ENCODE data around the gene BTBD19. TPM values are rescaled to one million over a fixed set of nuclear protein-coding genes. Genes with fewer than 3 reads are reported as not detected.

The BTBD19 gene
- total and polyA plus RNA-seq, 9 of the 15 experiments (the other 6 are each of a cell fraction or from before 2014, with no cell fraction given): 0.22 to 2.0 (median 0.95) TPM

DNA sequence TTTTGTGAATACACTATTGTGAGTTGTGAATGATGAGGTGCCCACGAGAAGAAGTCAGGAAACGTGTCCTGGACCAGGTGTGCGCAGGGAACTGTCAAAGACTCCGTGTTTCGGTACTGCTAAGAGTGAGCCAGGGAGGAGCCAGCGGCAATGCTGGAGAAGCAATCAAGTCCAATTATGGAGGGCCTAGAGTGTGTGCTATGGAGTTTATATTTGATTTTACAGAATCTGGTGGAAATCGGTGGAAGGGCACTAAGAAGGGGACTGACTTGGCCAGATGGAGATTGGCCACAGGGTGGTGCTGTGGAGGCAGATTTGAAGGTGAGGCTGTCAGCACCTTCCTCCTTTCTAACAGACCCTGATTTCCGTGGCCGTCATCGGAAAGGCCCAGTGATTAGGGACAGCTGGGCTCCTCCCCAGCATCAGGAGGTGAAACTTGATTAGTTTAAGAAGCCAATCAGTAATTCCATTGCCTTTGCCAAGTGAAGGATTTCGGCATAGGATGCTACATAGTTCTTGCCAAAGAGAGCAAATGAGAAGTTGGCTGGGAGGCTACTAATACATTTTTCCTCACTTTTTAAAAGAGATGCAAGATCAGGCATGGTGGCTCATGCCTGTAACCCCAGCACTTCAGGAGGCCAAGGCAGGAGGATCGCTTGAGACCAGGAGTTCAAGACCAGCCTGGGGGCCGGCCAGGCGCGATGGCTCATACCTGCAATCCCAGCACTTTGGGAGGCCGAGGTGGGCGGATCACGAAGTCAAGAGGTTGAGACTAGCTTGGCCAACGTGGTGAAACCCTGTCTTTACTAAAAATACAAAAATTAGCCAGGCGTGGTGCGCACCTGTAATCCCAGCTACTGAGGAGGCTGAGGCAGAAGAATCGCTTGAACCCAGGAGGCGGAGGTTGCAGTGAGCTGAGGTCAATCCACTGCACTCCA is 27.7 kb downstream of the BTBD19 start (continued):
- TF ChIP-seq, protein P1, sequence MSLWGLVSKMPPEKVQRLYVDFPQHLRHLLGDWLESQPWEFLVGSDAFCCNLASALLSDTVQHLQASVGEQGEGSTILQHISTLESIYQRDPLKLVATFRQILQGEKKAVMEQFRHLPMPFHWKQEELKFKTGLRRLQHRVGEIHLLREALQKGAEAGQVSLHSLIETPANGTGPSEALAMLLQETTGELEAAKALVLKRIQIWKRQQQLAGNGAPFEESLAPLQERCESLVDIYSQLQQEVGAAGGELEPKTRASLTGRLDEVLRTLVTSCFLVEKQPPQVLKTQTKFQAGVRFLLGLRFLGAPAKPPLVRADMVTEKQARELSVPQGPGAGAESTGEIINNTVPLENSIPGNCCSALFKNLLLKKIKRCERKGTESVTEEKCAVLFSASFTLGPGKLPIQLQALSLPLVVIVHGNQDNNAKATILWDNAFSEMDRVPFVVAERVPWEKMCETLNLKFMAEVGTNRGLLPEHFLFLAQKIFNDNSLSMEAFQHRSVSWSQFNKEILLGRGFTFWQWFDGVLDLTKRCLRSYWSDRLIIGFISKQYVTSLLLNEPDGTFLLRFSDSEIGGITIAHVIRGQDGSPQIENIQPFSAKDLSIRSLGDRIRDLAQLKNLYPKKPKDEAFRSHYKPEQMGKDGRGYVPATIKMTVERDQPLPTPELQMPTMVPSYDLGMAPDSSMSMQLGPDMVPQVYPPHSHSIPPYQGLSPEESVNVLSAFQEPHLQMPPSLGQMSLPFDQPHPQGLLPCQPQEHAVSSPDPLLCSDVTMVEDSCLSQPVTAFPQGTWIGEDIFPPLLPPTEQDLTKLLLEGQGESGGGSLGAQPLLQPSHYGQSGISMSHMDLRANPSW (CRISPR knock-in tag; IDR thresholded peaks at IDR 0.05): no peak
- TF ChIP-seq RHOXF2B (CRISPR knock-in tag; conservative IDR thresholded peaks at IDR 0.05) (no peak), EGR1 (conservative IDR thresholded peaks at IDR 0.05) (no peak), MTF1 (CRISPR knock-in tag; IDR thresholded peaks at IDR 0.05; ENCODE audit: borderline replicate concordance) (no peak), BRD9 (IDR thresholded peaks at IDR 0.05; ENCODE audit: low read depth, partially characterized antibody) (no peak), LCOR (CRISPR knock-in tag; IDR thresholded peaks at IDR 0.05) (no peak), SAP30 (IDR thresholded peaks at IDR 0.05; ENCODE audit: borderline replicate concordance, insufficient read depth, low read depth, low read length, poor library complexity, severe bottlenecking) (no peak), RFX1 (IDR thresholded peaks at IDR 0.05) (no peak), RUNX1 (IDR thresholded peaks at IDR 0.05; ENCODE audit: low read depth) (no peak), HEY1 (CRISPR knock-in tag; IDR thresholded peaks at IDR 0.05; ENCODE audit: borderline replicate concordance) (no peak), BMI1 (IDR thresholded peaks at IDR 0.05; ENCODE audit: low read length) (no peak), WHSC1 (IDR thresholded peaks at IDR 0.05; ENCODE audit: low read length) (no peak), SAFB (IDR thresholded peaks at IDR 0.05; ENCODE audit: borderline replicate concordance, low read depth, low read length) (no peak), FUS (optimal IDR thresholded peaks at IDR 0.05; ENCODE audit: low read depth, low read length) (no peak), E2F4 (CRISPR knock-in tag; IDR thresholded peaks at IDR 0.05; ENCODE audit: low read depth) (no peak), ZNF347 (CRISPR knock-in tag; IDR thresholded peaks at IDR 0.05; ENCODE audit: low read depth) (no peak)
- TF ChIP-seq, protein P2, sequence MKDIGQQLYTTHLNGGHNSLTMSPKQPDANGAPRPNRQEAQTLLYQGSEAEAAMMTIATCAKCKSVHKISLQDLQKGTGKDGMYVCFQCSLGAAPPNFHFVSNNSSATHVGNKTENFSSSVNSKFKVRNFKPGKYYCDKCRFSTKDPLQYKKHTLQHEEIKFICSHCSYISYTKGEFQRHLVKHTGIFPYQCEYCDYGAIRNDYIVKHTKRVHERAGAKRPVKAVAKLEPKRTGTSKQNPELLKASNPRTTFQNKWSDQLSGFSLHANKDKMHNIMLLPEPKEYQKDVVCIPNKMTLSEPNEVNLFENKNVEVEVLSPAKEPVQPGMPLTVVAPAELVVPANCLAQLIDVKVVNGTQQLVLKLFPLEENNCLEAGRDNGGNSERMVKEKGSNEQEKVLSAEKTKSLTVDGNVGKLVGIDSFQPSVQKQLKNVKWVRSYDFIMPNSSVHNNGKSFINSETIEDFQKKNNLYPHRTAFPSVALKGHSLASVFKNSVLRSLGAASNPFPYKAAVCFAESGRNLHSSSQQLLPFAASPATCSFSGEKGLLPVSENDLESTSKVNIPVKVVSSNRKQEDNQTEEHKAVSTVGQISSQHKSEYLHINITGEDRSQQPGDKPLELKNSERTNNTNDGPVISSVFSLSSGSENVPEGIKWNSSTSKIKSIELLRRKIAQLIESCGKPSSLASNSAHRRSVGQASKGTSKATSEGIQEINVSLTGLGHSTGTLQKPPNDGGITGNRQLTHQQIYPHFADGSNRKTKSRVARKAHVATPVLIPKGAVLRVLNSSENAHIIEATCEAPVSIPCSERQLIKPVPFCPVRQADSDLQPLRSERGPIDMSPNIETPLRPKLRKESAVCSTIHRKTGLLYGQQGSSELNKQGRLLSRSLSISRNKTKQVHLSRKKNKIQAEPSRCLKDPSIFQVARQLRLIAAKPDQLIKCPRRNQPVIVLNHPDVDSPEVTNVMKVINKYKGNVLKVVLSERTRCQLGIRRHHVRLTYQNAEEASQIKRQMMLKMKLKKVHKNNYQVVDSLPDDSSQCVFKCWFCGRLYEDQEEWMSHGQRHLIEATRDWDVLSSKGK (CRISPR knock-in tag; IDR thresholded peaks at IDR 0.05): no peak
- TF ChIP-seq, protein P3, sequence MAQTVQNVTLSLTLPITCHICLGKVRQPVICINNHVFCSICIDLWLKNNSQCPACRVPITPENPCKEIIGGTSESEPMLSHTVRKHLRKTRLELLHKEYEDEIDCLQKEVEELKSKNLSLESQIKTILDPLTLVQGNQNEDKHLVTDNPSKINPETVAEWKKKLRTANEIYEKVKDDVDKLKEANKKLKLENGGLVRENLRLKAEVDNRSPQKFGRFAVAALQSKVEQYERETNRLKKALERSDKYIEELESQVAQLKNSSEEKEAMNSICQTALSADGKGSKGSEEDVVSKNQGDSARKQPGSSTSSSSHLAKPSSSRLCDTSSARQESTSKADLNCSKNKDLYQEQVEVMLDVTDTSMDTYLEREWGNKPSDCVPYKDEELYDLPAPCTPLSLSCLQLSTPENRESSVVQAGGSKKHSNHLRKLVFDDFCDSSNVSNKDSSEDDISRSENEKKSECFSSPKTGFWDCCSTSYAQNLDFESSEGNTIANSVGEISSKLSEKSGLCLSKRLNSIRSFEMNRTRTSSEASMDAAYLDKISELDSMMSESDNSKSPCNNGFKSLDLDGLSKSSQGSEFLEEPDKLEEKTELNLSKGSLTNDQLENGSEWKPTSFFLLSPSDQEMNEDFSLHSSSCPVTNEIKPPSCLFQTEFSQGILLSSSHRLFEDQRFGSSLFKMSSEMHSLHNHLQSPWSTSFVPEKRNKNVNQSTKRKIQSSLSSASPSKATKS (CRISPR knock-in tag; IDR thresholded peaks at IDR 0.05): no peak

All from K562 (cell line).